ENCODE results near the gene PTMA.
"Not testable (repeated sequence)": the region's sequence is repeated elsewhere in the genome, so short reads cannot be mapped to it uniquely, and the experiment has no call there.

The PTMA gene, protein sequence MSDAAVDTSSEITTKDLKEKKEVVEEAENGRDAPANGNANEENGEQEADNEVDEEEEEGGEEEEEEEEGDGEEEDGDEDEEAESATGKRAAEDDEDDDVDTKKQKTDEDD

DNA sequence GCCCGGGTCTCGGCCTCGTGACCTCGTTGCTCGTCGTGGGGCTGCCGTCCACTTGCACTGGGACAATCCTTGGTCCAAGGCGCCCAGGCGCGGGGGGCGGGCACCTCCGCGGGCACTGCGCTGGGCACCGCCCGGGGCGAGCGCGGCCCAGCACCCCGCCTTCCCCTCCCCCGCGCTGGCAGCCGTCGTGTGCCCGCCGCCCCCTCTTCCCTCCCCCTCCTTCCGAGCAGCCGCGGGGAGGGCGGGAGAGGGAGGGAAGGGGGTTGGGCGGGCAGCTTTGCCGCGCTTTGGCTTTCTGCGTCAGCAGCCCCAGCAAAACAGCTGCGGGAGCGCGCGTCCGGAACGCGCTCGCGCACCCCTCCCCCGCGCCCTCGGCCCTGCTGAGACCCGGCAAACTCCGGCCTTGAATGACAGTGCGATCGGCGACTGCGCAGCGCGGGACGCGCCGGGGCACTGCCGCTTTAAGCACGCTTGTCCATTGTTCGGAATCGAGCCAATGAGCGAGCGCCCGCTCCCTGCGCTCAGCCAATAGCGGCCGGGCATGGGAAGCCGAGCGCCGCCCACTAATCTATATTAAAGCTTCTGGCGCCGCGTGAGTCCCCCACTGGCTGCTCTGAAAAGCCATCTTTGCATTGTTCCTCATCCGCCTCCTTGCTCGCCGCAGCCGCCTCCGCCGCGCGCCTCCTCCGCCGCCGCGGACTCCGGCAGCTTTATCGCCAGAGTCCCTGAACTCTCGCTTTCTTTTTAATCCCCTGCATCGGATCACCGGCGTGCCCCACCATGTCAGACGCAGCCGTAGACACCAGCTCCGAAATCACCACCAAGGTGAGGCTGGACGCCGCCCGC lies at the start of gene PTMA:
Gene PTMA (plus strand): TSS at position 599 of the 846 bp plus-strand sequence. CDS start 182 bp downstream, at position 781.
- peak; percentile 98 for DNase-seq (ENCODE audit: low read depth, low spot score)
- peak within 1 kb of the TSS; percentile 95 for H3K27ac ChIP-seq

DNA sequence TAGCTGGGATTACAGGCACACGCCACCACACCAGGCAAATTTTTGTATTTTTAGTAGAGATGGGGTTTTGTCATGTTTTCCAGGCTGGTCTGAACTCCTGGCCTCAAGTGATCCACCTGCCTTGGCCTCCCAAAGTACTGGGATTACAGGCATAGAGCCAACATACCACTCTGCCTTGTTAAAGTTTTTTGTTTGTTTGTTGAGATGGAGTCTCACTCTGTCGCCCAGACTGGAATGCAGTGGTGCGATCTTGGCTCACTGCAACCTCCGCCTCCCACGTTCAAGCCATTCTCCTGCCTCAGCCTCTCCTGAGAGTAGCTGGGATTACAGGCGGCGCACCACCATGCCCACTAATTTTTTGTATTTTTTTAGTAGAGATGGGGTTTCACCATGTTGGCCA lies 48.3 kb upstream of the PTMA start:
- not testable (repeated sequence) for DNase-seq (ENCODE audit: low read depth, low spot score); H3K27ac ChIP-seq

DNA sequence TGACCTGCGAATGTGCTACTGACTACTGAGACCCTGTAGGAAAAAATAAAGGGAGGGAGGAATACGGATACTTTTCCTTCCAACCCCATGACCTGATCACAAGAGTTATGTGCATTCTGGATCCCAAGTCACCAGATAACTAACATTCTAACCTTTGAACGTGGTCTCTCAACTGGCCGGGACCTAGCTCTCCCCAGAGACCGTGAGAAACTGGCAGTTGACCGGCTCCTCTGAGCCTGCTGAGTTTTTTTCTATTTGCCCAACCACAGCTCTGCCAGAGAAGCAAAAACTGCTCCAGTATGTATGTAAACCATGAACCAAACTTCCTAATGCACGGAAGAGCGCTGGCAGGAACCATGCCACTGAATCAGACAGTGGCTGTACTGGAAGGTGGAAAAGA lies 47.5 kb upstream of the PTMA start:
- H3K27ac ChIP-seq = no peak overlapping the region
- no peak for DNase-seq (ENCODE audit: low read depth, low spot score)

DNA sequence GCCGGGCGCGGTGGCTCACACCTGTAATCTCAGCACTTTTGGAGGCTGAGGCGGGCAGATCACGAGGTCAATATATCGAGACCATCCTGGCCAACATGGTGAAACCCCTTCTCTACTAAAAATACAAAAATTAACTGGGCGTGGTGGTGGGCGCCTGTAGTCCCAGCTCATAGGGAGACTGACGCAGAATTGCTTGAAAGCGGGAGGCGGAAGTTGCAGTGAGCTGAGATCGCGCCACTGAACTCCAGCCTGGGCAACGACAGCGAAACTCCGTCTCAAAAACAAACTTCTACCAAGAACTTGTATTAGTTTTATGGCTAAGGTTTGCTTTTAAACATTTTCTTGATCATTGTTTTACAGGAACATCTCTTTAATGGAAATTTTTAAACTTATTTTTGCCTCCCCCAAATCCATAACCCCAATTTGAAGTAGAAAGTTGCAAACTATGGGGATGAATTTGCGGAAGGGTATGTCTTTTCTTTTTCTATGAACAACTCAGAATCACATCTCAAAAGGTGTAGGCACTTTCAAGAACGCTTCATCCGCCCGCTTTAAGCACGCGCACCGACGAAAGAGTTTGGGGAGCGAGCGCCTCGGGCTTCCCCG lies 46.8 kb upstream of the PTMA start:
- peak overlapping the region; percentile 23 for H3K27ac ChIP-seq
- DNase-seq (ENCODE audit: low read depth, low spot score) = no peak

DNA sequence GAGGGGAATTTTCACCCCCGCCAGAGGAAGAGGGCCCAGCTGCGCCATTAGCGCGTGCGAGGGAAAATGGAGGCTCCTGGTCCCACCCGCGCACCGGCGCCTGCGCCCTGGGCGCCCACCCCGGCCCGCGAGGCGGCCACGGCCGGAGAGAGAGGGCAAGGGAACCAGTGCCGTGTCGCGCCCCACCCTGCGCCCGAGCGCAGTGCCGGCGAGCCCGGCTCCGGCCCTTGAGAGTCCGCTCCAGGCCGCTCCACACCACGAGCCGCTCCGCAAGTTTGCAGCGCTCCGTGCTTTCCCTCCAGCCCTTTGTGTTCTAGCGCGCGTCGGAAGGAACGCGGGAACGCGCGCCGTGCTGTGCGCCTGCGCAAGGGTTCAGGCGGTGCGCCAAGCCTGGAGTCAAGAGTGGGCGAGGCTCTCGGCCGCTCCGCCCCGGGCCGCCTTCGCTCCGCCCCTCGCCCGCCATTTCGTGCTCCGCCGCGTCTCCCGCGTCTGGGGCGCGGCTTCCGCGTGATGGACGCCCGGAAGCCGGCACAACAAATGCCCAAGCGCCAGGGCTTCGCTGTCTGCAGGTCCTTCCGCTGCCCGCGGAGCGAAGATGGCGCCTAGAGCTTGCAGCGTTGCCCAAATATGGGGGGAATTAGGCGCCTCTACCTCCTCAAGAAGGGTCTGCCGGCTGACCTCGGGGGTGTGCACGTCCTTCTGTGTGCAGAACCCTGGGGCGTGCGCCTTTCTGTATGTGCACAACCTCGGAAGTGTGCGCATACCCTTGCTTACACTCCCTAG lies 46.1 kb upstream of the PTMA start:
- peak; percentile 70 for DNase-seq (ENCODE audit: low read depth, low spot score)
- peak overlapping the region; percentile 23 for H3K27ac ChIP-seq

DNA sequence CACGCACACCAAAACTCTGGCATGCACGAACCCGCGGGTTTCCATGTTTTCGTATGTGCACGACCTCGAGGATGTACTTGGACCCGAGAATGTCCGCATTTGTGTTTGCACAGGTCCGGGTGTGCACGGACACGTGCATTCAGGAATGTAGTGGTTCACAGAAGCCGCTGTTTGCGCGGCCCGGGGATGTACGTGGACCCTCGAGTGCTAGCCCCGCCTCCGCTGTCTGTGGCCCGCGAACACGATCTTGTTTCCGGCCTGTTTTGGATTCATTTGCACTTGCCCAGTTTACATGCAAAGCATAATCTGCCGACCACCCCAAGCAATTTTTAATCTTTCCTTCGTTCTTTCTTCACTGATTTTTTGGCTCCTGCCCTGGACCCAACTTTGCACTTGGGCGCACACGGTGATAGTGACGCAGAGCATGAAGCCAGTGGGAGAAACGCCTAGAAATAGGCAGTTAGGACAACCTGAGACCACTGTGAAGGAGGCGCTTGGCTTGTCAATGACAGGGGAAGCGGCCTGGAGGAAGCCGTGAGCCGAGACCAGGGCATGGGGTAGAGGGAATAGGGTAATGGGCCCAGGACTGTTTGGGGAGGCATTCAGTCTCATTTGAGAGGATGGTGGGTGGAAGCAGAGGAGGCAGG lies 45.4 kb upstream of the PTMA start:
- no peak overlapping the region for H3K27ac ChIP-seq
- no peak for DNase-seq (ENCODE audit: low read depth, low spot score)

DNA sequence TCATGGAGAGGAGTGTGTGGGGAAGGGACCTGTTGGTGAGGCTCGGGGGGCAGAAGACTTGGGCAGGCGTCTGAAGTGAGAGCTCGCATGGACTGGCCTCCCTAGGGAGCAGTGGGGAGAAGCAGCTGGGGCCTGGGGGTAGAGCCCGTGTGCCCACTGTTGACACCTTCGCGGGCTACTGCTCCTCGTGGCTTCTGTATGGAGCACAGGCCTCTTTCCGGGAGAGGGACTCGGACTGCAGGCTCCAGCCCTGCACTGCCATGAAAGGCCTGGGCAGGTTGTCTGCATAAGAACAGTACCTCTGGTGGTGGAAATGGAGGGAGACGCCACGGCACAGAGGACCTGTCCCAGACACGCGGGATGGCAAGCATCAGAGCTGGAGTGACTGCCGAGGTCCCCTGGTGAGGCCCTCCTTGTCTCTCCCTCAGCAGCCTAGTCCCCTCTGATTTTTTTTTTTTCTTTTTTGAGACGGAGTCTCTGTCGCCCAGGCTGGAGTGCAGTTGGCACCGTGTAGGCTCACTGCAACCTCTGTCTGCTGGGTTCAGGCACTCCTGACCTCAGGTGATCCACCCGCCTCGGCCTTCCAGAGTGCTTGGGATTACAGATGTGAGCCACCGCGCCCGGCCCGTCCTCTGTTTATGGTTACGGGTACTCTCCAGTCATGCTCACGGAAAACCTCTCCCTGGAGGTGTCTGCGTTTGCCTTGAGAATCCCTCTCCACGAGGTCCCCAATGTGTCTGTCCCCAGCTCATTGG lies 44.7 kb upstream of the PTMA start:
- no peak overlapping the region for H3K27ac ChIP-seq
- no peak for DNase-seq (ENCODE audit: low read depth, low spot score)

DNA sequence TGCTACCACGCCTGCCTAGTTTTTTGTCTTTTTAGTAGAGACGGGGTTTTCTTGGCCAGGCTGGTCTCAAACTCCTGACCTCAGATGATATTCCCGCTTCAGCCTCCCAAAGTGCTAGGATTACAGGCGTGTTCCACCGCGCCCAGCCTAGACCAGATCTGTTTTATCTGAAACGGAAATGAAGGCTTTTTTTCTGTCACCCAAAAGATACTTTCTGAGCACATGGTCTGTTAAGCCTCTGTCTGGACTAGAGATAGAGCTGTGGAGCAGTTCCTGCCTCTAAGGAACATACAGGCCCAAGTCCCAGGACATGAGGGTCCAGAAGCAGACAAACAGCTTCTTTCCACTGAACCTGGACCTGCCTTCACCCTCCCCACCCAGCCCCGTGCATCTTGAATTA lies 43.6 kb upstream of the PTMA start:
- DNase-seq (ENCODE audit: low read depth, low spot score) = no peak
- no peak overlapping the region for H3K27ac ChIP-seq

DNA sequence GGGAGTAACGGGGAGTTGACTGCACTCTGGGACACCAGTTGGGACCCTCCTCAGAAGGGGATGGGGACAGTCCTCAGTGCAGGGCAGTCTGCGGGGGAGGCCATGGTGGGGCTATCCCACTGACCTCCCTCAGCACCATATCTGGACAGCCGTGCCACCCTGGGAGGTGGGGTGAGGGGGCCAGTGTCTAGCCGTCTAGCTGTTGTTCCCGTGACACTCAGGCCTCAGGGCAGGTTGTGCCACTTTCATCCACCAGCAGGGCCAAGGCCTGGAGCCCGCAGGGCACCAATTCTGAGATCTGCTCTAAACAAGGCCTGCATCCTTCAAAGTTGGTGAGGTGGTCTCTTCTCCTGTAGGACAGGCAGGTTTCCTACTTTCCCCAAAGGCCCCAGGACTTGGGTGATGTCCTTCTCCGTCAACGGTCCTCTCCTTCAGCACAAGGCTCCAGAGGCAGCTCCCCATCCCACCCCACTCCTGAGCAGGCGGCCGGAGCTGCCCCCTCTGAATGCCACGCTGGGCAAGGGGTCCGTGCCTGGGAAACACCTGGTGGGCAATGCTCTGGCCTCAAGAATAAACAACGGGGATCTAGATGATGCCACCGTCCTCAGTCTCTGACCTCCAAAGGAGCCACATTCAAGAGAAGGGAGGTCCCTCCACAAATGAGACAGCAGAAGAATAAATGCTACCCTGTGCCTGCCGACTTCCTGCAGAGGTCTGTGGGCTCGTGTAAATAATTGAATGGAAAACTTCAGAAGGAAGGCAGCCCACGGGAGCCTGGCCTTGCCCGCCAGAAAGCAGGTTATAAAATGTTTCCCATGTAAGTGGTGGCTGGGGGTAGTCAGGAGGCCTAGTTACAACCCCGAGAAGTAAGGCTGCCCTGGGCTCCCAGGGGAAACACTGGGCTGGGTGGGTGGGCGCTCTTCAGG lies 42.8 kb upstream of the PTMA start:
- DNase-seq (ENCODE audit: low read depth, low spot score) = no peak
- no peak overlapping the region for H3K27ac ChIP-seq

DNA sequence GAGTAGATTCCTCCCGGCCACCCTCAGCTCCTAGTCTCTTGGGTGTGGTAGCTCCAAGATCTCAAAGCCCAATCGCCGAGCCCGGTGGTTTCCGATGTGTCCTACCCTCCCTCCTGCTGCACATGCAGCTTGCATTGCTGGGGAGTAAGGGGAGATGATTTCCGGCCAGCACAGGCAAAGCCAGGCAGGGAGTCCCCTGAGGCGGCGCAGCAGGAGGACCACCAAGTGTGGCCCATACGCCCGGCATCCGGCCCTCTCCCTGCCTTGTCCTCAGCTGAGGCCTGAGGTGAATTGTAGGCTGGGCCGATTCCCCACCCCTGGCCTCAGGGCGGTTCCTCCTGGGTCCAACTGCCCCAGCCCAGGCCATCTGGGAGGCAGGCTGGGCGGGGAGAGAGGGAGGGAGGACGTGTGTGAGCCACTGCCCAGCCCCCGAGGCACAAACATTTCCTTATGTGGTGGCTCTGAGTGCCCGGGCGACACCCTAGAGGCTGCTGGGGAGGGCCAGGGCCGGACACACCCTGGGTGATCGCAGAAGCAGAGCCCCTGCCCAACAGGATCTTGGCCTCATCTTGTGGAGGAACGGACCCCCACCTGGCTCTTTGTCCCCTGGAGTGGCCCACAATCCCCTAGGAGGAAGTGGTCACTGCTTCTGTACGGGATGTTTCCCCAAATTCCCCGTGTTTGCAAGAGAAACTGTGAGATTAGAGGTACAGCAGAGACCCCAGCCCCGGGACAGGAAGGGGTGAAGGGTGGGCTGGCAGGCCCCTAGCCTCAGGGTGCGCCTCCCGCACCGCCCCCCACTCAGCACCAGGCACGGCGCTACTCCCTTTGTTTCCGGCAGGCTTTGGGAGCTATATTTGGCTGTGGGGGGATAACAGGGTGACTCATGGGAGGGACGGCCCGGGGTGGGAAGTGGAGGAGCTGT lies 41.9 kb upstream of the PTMA start:
- DNase-seq (ENCODE audit: low read depth, low spot score) = no peak
- H3K27ac ChIP-seq = no peak overlapping the region

DNA sequence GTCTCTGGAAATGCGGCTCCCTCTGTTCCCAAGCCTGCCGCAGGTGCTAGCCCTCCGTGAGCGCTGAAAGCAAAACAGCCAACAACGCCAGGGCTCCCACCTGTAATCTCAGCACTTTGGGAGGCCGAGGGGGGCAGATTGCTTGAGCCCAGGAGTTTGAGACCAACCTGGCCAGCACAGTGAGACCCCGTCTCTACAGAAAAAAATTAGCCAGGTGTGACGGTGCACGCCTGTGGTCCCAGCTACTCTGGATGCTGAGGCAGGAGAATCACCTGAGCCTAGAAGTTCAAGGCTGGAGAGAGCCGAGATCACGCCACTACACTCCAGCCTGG lies 41.3 kb upstream of the PTMA start:
- no peak for DNase-seq (ENCODE audit: low read depth, low spot score)
- H3K27ac ChIP-seq = no peak overlapping the region

DNA sequence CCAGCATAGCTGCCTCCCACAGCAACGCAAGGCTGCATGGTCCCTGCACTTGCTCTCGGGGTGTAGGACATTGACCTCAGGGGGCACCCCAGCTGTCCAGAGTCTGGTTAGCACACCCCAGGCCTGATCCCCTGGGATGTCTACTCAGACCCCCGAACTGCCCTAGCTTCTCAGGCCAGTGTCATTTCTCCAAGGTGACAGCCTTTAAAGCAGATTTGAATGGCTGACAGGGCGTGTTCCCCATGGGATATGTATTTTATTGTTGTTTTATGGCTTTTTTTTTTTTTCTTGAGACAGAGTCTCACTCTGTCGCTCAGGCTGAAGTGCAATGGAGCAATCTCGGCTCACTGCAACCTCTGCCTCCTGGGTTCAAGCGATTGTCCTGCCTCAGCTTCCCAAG lies 40.8 kb upstream of the PTMA start:
- no peak overlapping the region for H3K27ac ChIP-seq
- DNase-seq (ENCODE audit: low read depth, low spot score) = no peak

DNA sequence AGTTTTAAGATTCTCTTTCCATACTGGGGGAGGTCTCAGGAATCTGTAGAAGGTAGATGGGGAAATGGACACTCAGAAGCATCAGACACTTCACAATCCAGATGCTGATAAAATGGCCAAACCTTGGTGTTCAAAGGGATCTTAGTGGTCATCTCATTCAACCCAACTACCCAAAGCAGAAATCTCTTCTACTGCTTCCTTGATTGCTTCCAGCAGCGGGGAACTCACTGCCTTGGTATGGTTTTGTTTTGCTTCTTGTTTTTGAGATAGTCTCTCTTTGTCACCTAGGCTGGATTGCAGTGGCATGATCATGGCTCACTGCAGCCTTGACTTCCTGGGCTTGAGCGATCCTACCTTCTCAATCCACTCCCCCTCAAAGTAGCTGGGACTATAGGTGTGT lies 39.3 kb upstream of the PTMA start:
- H3K27ac ChIP-seq = no peak overlapping the region

DNA sequence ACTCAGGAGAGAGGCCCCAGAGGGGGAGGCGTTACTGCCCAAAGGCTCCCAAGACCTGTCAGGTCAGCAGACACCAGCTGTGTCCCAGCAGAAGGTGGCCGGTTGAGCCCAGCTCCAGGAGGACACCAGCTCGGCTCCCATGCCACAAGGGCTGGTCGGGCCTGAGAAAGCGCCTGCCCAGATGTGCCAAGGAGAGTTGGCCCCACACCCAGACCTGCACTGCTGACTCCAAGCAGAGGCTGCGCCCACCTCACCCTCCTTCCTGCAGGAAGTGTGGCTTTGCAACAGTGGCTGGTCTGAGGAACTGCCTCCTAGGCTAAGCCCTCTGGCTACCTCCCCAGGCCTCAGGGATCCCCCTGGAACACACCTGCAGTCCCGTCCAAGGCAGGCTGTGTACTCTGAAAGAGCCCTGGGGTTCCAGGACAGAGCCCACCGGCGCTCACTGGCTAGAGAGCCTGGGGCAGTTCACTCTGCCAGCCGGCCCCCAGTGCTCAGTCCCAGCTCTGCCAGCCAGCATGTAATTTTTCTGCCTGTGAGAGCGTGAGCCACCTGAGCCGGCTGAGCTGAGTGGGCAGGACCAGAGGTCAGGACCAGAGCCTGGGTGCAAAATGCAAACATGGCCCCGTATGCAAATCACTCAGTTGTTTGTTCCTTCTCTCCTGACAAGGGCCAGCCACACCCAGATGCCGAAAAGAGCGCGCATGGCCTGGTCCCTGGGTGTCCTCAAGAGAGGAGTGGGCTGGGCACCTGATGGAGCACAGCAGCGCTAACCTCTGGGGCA lies 36.9 kb upstream of the PTMA start:
- DNase-seq (ENCODE audit: low read depth, low spot score) = no peak
- H3K27ac ChIP-seq = no peak overlapping the region

More for the DNA sequence above, 39.3 kb upstream of the PTMA start:
- no peak for DNase-seq (ENCODE audit: low read depth, low spot score)

DNA sequence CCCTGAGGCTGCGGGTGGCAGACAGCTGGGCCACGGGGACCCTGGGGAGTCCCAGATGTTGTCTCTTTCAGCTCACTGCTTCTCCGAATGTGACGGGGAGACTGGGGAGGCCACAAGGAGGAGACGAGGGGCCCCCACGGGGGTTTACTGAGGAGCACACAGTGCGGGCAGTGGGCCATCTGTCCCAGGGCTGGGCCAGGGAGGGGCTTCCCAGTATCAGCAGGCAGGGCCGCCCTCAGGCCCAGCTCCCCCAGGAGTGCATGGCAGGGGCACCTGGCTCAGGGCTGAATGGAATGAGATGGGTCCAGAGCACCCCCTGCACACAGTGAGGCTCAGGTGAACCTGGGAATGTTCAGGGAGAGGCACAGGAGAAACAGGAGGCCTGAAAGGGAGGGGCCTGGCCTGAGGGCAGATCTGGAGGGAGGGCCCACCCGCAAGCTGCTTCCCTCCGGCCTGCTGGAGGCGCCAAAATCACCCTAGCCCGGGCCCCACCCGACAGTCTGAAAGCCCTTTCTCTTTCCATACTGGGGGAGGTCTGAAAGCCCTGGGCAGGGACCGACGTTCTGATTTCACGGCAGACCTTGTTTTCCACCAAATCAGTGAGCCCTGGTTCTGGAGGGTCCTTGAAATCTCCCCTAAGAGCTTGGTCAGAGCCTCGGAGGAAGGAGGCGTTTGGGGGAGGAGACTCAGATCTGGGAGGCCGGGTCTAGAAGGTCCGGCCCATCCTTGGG lies 35.5 kb upstream of the PTMA start:
- no peak overlapping the region for H3K27ac ChIP-seq
- DNase-seq (ENCODE audit: low read depth, low spot score) = no peak

DNA sequence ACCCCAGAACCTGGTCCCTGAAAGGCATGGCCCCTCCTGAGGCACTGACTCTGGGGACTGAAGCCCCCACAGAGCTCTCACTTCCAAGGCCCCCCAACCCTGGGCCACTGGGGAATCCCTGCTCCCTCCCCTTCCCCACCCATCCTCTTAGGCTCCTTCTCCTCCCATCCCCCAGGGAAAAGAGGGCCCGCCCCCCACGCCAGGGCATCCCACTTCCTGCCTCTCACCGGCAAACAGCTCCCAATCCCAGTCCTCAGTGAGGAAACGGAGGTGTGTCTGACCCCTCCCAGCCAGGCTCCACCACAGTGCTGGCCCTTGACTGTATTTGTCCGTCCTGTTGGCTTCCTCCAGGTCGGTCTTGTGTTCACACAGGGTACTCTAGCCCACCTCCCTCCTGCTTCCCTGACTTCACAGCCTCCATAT lies 35.0 kb upstream of the PTMA start:
- H3K27ac ChIP-seq = no peak overlapping the region
- no peak for DNase-seq (ENCODE audit: low read depth, low spot score)
